ENCODE results near the gene LYRM9.

- TF ChIP-seq CTCF (IDR thresholded peaks at IDR 0.05; ENCODE audit: insufficient read depth, low read depth, low read length), result no peak
- no peak for TF ChIP-seq EZH2 (IDR thresholded peaks at IDR 0.05; ENCODE audit: insufficient read depth, low read length)
Measured at GRCh38 chr17:27870345-27870744, 22.8 kb downstream of the LYRM9 start.
